IgD-negative memory B cell (primary cell): ENCODE results near the gene IL12RB2. TPM values are rescaled to one million over a fixed set of nuclear protein-coding genes. Genes with fewer than 3 reads are reported as not detected.
A peak's percentile ranks its signal among the peaks of the same experiment; 100 is the strongest.

ENCODE experiments used
- H3K27ac Mint-ChIP-seq, 3 donors: one replicate each; pipeline ENCODE4 v1.8.0; 2020 to 2022; ENCODE audit warnings: mild to moderate bottlenecking in 3 of 3, mixed read lengths in 3 of 3, moderate library complexity in 1 of 3
- H3K27me3 Mint-ChIP-seq: one replicate; pipeline ENCODE4 v1.8.0; 2021; ENCODE audit warnings: mixed read lengths
- H3K36me3 Mint-ChIP-seq: one replicate; pipeline ENCODE4 v1.8.0; 2020; ENCODE audit warnings: mild to moderate bottlenecking, mixed read lengths
- H3K4me1 Mint-ChIP-seq, 3 donors: one replicate each; pipeline ENCODE4 v1.8.0; 2020 to 2022; ENCODE audit warnings: mixed read lengths in 3 of 3, mild to moderate bottlenecking in 1 of 3
- H3K4me3 Mint-ChIP-seq, 4 donors: one replicate each; pipeline ENCODE4 v1.8.0; 2020 to 2022; ENCODE audit warnings: mild to moderate bottlenecking in 4 of 4, mixed read lengths in 4 of 4, moderate library complexity in 3 of 4
- H3K9me3 Mint-ChIP-seq, 3 donors: one replicate each; pipeline ENCODE4 v1.8.0; 2020 to 2021; ENCODE audit warnings: mixed read lengths in 3 of 3, mild to moderate bottlenecking in 1 of 3
- polyA plus RNA-seq: library from polyadenylated mRNA; unstranded; fragments of 300-500 nt; fragmentation: Illumina TruSeq; gene quantifications from one replicate; pipeline ENCODE4 v1.2.3, GENCODE V29; 2021

IL12RB2 gene
- polyA plus RNA-seq, 1 donor from 2014 or later, result 0.53 TPM

DNA sequence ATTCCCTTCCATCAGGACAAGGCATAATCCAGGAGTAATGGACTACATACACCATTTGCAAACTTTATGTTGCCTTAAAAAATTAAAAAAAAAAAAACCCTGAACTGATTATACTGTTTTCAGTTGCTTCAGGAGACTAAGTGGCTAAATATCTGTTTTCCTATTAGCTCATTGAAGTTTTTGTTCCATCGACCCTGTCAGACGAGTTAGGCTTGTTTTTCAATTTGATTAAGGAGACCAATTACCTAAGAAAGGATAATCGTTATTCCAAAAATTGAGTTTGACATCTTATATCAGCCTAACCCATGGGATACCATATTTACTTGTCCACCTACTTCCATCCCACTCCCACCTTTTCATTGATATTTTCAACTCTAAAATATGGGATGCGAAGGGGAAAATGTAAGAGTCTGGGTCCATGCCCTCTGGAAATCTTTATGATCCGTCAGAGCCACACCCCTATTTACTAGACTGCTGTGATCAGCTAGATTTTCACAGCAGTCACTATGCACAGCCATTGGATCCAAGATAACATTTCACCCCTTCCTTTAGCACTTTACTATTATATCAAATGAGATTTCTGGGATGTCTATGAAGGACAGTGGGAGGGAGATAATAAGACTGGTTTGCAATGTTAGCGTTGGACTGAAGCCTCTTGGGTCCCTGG lies 41.0 kb downstream of the IL12RB2 start:
- Mint-ChIP-seq H3K27ac (peak overlapping the region in 1 of 3 donors; percentile 51), H3K4me1 (peaks cover 0 to 2% (median 0%) of the 10 kb centered on the region in 3 donors), H3K36me3 (peaks cover 3% of the 10 kb centered on the region), H3K27me3 (no peaks in the 10 kb centered on the region), H3K9me3 (no peaks in the 10 kb centered on the region), H3K4me3 (no peak overlapping the region)

- H3K36me3 Mint-ChIP-seq, result peaks cover 3% of the 10 kb centered on the region
- no peaks in the 10 kb centered on the region for H3K4me1 Mint-ChIP-seq
- H3K27ac Mint-ChIP-seq, result no peak overlapping the region
- no peaks in the 10 kb centered on the region for H3K27me3 Mint-ChIP-seq
- no peaks in the 10 kb centered on the region for H3K9me3 Mint-ChIP-seq
- H3K4me3 Mint-ChIP-seq, result no peak overlapping the region
Observed at GRCh38 chr1:67350783-67351182, 43.1 kb downstream of the IL12RB2 start.

DNA sequence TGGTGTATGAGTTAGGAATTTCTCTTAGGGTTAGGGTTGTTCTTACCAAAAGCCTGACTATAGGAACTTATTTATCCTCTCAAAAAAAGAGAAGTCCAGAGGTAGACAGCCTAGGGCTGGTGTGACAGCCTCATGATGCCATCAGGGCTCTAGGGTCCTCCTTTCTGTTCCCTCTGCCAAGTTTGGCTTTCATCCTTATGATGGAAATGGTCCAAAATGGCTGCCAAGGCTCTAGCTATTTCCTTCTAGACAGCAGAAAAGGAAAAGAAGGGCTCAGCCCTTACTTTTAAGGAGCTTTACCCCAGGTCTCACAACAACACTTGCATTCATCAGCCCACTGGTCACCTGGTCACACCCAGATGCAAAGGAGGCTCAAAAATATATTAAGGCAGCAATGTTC lies 44.5 kb downstream of the IL12RB2 start:
- no peaks in the 10 kb centered on the region for H3K9me3 Mint-ChIP-seq
- no peaks in the 10 kb centered on the region for H3K4me1 Mint-ChIP-seq
- no peak overlapping the region for H3K27ac Mint-ChIP-seq
- H3K27me3 Mint-ChIP-seq, result no peaks in the 10 kb centered on the region
- peaks cover 3% of the 10 kb centered on the region for H3K36me3 Mint-ChIP-seq
- H3K4me3 Mint-ChIP-seq, result no peak overlapping the region

GRCh38 chr1:67355745-67356424 lies 48.2 kb downstream of the IL12RB2 start:
- no peak overlapping the region for H3K4me3 Mint-ChIP-seq
- no peaks in the 10 kb centered on the region for H3K27me3 Mint-ChIP-seq
- H3K36me3 Mint-ChIP-seq, result peaks cover 3% of the 10 kb centered on the region
- H3K4me1 Mint-ChIP-seq, result no peaks in the 10 kb centered on the region
- H3K9me3 Mint-ChIP-seq, result no peaks in the 10 kb centered on the region
- no peak overlapping the region for H3K27ac Mint-ChIP-seq

GRCh38 chr1:67359592-67359991 lies 51.9 kb downstream of the IL12RB2 start:
- Mint-ChIP-seq H3K36me3 (peaks cover 1% of the 10 kb centered on the region), H3K27me3 (no peaks in the 10 kb centered on the region), H3K27ac (no peak overlapping the region), H3K9me3 (no peaks in the 10 kb centered on the region), H3K4me3 (no peak overlapping the region), H3K4me1 (no peaks in the 10 kb centered on the region)

DNA sequence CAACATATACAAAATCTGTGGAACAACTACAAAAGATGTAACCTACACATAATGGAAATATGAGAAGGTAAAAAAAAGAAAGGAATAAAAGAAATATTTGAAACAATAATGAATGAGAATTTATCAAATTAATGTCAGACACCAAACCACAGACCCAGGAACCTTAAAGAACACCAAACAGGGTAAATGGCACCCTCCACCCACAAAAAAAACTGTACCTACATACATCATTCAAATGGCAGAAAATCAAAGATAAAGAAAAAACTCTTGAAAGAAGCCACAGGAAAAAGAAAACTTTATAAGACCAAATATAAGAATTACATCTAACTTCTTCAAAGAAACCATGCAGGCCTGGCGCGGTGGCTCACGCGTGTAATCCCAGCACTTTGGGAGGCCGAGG lies 54.0 kb downstream of the IL12RB2 start:
- Mint-ChIP-seq H3K27me3 (no peaks in the 10 kb centered on the region), H3K27ac (no peak overlapping the region), H3K4me3 (no peak overlapping the region), H3K36me3 (peaks cover 1% of the 10 kb centered on the region), H3K4me1 (no peaks in the 10 kb centered on the region), H3K9me3 (no peaks in the 10 kb centered on the region)

DNA sequence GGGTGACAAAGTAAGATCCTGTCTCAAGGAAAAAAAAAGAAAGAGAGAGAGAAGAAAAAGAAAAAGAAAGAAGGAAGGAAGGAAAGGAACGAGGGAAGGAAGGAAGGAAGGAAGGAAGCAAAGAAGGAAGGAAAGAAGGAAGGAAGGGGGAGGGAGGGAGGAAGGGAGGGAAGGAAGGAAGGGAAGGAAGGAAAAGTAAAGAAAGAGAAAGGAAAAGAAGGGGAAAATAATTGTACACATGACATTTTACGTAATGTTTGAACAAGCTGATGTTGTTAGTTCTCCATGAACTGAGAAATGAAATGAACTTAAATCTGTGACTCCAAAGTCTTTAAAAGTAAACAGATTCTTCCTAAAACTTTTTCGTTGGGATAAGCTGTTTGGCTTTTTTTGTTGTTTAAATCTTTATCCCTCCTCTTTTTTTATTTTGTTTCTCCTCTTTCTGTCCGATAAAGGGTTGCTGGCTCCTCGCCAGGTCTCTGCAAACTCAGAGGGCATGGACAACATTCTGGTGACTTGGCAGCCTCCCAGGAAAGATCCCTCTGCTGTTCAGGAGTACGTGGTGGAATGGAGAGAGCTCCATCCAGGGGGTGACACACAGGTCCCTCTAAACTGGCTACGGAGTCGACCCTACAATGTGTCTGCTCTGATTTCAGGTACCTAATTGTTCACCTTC lies 59.8 kb downstream of the IL12RB2 start:
- Mint-ChIP-seq H3K4me3 (no peak overlapping the region), H3K36me3 (no peaks in the 10 kb centered on the region), H3K4me1 (no peaks in the 10 kb centered on the region), H3K27ac (no peak overlapping the region), H3K9me3 (no peaks in the 10 kb centered on the region), H3K27me3 (no peaks in the 10 kb centered on the region)

- Mint-ChIP-seq H3K9me3 (no peaks in the 10 kb centered on the region), H3K4me1 (no peaks in the 10 kb centered on the region), H3K36me3 (no peaks in the 10 kb centered on the region), H3K27ac (no peak overlapping the region), H3K27me3 (no peaks in the 10 kb centered on the region), H3K4me3 (no peak overlapping the region)
Observed at GRCh38 chr1:67368046-67368514, 60.4 kb downstream of the IL12RB2 start.

- H3K27ac Mint-ChIP-seq, result no peak overlapping the region
- H3K9me3 Mint-ChIP-seq, result no peaks in the 10 kb centered on the region
- H3K36me3 Mint-ChIP-seq, result no peaks in the 10 kb centered on the region
- no peak overlapping the region for H3K4me3 Mint-ChIP-seq
- H3K27me3 Mint-ChIP-seq, result no peaks in the 10 kb centered on the region
- H3K4me1 Mint-ChIP-seq, result no peaks in the 10 kb centered on the region
Observed at GRCh38 chr1:67371043-67371442, 63.4 kb downstream of the IL12RB2 start.

DNA sequence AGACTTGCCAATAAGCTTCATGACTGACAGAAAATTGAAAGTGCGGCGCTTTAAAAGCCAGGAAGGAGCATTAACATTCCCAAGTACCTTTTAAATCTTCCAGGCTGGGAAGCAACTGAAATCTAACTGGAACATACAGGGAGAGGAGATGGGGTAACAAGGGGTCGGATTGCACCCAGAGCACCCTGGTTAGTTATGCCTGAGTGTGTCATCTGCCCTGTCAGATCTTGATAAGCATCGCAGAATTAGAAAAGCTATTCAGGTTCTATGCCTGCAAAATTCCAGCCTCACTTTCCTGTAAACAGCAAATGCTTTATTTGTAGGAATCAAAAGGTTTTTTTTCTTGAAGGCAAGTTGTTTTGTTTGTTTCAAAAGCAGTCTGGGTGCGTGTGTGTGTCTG lies 64.0 kb downstream of the IL12RB2 start:
- Mint-ChIP-seq H3K27ac (no peak overlapping the region), H3K4me3 (no peak overlapping the region), H3K27me3 (no peaks in the 10 kb centered on the region), H3K36me3 (no peaks in the 10 kb centered on the region), H3K4me1 (no peaks in the 10 kb centered on the region), H3K9me3 (no peaks in the 10 kb centered on the region)

GRCh38 chr1:67372136-67372535 lies 64.5 kb downstream of the IL12RB2 start:
- H3K27ac Mint-ChIP-seq, result no peak overlapping the region
- no peaks in the 10 kb centered on the region for H3K9me3 Mint-ChIP-seq
- no peak overlapping the region for H3K4me3 Mint-ChIP-seq
- H3K27me3 Mint-ChIP-seq, result no peaks in the 10 kb centered on the region
- no peaks in the 10 kb centered on the region for H3K36me3 Mint-ChIP-seq
- H3K4me1 Mint-ChIP-seq, result no peaks in the 10 kb centered on the region

- H3K36me3 Mint-ChIP-seq, result no peaks in the 10 kb centered on the region
- no peaks in the 10 kb centered on the region for H3K27me3 Mint-ChIP-seq
- no peak overlapping the region for H3K27ac Mint-ChIP-seq
- no peaks in the 10 kb centered on the region for H3K9me3 Mint-ChIP-seq
- no peaks in the 10 kb centered on the region for H3K4me1 Mint-ChIP-seq
- no peak overlapping the region for H3K4me3 Mint-ChIP-seq
Observed at GRCh38 chr1:67372898-67373297, 65.2 kb downstream of the IL12RB2 start.

- Mint-ChIP-seq H3K27me3 (no peaks in the 10 kb centered on the region), H3K4me3 (no peak overlapping the region), H3K9me3 (no peaks in the 10 kb centered on the region), H3K4me1 (no peaks in the 10 kb centered on the region), H3K27ac (no peak overlapping the region), H3K36me3 (peaks cover 6% of the 10 kb centered on the region)
Observed at GRCh38 chr1:67376381-67376780, 68.7 kb downstream of the IL12RB2 start.

DNA sequence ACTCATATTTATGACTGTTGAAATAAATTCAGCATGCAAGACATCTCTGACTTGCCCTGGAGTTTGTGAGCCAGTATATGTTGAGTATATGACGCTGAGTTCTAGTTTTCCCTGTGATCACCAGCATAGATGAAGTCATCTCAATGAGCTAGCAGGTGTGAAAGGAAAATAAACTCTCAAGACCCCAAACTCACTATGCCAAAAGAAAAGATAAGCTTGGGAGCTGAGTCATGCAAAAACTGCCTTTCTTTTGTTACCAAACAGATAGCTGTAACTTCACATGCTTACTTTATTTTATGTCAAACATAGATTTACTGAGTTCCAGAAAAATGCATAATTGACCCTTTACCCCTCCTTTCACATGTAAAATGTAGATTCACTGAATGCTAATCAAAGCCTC lies 69.6 kb downstream of the IL12RB2 start:
- Mint-ChIP-seq H3K27ac (no peak overlapping the region), H3K36me3 (peaks cover 6% of the 10 kb centered on the region), H3K4me3 (no peak overlapping the region), H3K27me3 (no peaks in the 10 kb centered on the region), H3K9me3 (no peaks in the 10 kb centered on the region), H3K4me1 (no peaks in the 10 kb centered on the region)

DNA sequence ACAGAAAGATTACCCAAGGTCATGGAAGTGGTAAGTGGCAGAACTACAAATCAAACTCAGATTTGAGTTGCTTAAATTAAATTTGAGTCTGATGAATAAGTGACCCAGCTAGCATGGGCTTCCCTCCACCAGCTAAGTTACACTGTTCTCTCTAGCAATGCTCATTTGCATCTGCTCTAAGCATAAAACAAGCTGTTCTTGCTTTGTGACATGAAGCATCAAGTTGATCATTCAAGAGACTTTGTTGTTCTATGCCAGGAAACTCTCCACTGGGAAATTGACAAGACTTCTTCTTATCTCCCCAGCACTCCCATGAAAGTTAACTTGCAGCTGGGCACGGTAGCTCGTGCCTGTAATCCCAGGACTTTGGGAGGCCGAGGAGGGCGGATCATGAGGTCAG lies 73.5 kb downstream of the IL12RB2 start:
- Mint-ChIP-seq H3K4me3 (no peak overlapping the region), H3K27me3 (no peaks in the 10 kb centered on the region), H3K27ac (no peak overlapping the region), H3K9me3 (peaks cover 4 to 30% (median 16%) of the 10 kb centered on the region in 3 donors), H3K36me3 (peaks cover 10% of the 10 kb centered on the region), H3K4me1 (no peaks in the 10 kb centered on the region)

- Mint-ChIP-seq H3K27ac (no peak overlapping the region), H3K4me3 (no peak overlapping the region), H3K4me1 (no peaks in the 10 kb centered on the region), H3K27me3 (no peaks in the 10 kb centered on the region), H3K9me3 (peaks cover 6 to 30% (median 16%) of the 10 kb centered on the region in 3 donors), H3K36me3 (peaks cover 11% of the 10 kb centered on the region)
Observed at GRCh38 chr1:67382292-67382691, 74.6 kb downstream of the IL12RB2 start.
